ENCODE measurements around the gene OR5H14. TPM values are rescaled to one million over a fixed set of nuclear protein-coding genes. Genes with fewer than 3 reads are reported as not detected.

The OR5H14 gene
- total RNA-seq: not detected

- intact Hi-C loops (cut with DNase I; ENCODE audit: low total_unique reads): no loop called here
- 71 to 76% methylated on average over 1 of the region's 1 CpG for WGBS, 2 donors
- H3K4me3 ChIP-seq (ENCODE audit: low read depth, poor library complexity, severe bottlenecking): no peak within 1 kb of the TSS
- DNase-seq (ENCODE audit: low spot score in 2 of 2): no peak
- TF ChIP-seq POLR2A (IDR thresholded peaks at IDR 0.05): no peak
- TF ChIP-seq CTCF (IDR thresholded peaks at IDR 0.05): no peak
These were observed at the start of gene OR5H14 for GRCh38 chr3:98147179-98147578. OR5H14 (plus strand) TSS chr3:98147479; CDS start chr3:98149386, 1,907 bp downstream.

GRCh38 chr3:98099848-98100247, 47.4 kb upstream of the OR5H14 start:
- 68 to 81% methylated on average over 4 of the region's 4 CpGs for WGBS, 2 donors
- no peak overlapping the region for H3K4me3 ChIP-seq (ENCODE audit: low read depth, poor library complexity, severe bottlenecking)
- no peak for TF ChIP-seq POLR2A (IDR thresholded peaks at IDR 0.05)
- TF ChIP-seq CTCF (IDR thresholded peaks at IDR 0.05): no peak
- no peak for DNase-seq (ENCODE audit: low spot score in 2 of 2)
- intact Hi-C loops (cut with DNase I; ENCODE audit: low total_unique reads): no loop called here

GRCh38 chr3:98108162-98108561, 39.1 kb upstream of the OR5H14 start:
- intact Hi-C loops (cut with DNase I; ENCODE audit: low total_unique reads): no loop called here
- TF ChIP-seq POLR2A (IDR thresholded peaks at IDR 0.05) (no peak), CTCF (IDR thresholded peaks at IDR 0.05) (no peak)
- 0 to 33% methylated on average over 1 of the region's 1 CpG for WGBS, 2 donors
- H3K4me3 ChIP-seq (ENCODE audit: low read depth, poor library complexity, severe bottlenecking): no peak overlapping the region
- no peak for DNase-seq (ENCODE audit: low spot score in 2 of 2)

GRCh38 chr3:98109807-98110549, 37.3 kb upstream of the OR5H14 start:
- DNase-seq (ENCODE audit: low spot score in 2 of 2): no peak
- TF ChIP-seq POLR2A (IDR thresholded peaks at IDR 0.05) (no peak), CTCF (IDR thresholded peaks at IDR 0.05) (no peak)
- no peak overlapping the region for H3K4me3 ChIP-seq (ENCODE audit: low read depth, poor library complexity, severe bottlenecking)
- intact Hi-C loops (cut with DNase I; ENCODE audit: low total_unique reads): no loop called here
- 84 to 92% methylated on average over 4 of the region's 4 CpGs for WGBS, 2 donors

GRCh38 chr3:98110550-98110908, 36.8 kb upstream of the OR5H14 start:
- H3K4me3 ChIP-seq (ENCODE audit: low read depth, poor library complexity, severe bottlenecking): no peak overlapping the region
- intact Hi-C loops (cut with DNase I; ENCODE audit: low total_unique reads): no loop called here
- DNase-seq (ENCODE audit: low spot score in 2 of 2): no peak
- TF ChIP-seq CTCF (IDR thresholded peaks at IDR 0.05) (no peak), POLR2A (IDR thresholded peaks at IDR 0.05) (no peak)

GRCh38 chr3:98114264-98114663, 33.0 kb upstream of the OR5H14 start:
- no peak for DNase-seq (ENCODE audit: low spot score in 2 of 2)
- intact Hi-C loops (cut with DNase I; ENCODE audit: low total_unique reads): no loop called here
- no peak overlapping the region for H3K4me3 ChIP-seq (ENCODE audit: low read depth, poor library complexity, severe bottlenecking)
- TF ChIP-seq CTCF (IDR thresholded peaks at IDR 0.05) (no peak), POLR2A (IDR thresholded peaks at IDR 0.05) (no peak)
- WGBS, 2 donors: 48 to 50% methylated on average over 3 of the region's 3 CpGs

Data from lower leg skin (tissue), 4 donors.